T-helper 1 cell treated with Interleukin-12 subunit alpha and Interleukin-12 subunit beta and Interleukin-4 antibody, amounts not matched to agents 30 μg/mL and 1 μg/mL, for 36 hours (primary cell): ENCODE data around the gene IER3IP1.
A peak's percentile ranks its signal among the peaks of the same experiment; 100 is the strongest.
"Not testable (repeated sequence)": the region's sequence is repeated elsewhere in the genome, so short reads cannot be mapped to it uniquely, and the experiment has no call there.

ENCODE experiments used
- H3K27ac Mint-ChIP-seq: one replicate; pipeline ENCODE4 v1.8.0; 2021; ENCODE audit warnings: mild to moderate bottlenecking, mixed read lengths
- H3K27me3 Mint-ChIP-seq: one replicate; pipeline ENCODE4 v1.8.0; 2021; ENCODE audit warnings: low read depth, mixed read lengths
- H3K36me3 Mint-ChIP-seq: one replicate; pipeline ENCODE4 v1.8.0; 2021; ENCODE audit warnings: low read depth, mixed read lengths
- H3K4me1 Mint-ChIP-seq: one replicate; pipeline ENCODE4 v1.8.0; 2021; ENCODE audit warnings: low read depth, mixed read lengths
- H3K4me3 Mint-ChIP-seq: one replicate; pipeline ENCODE4 v1.8.0; 2021; ENCODE audit warnings: mild to moderate bottlenecking, moderate library complexity, mixed read lengths
- H3K9me3 Mint-ChIP-seq: one replicate; pipeline ENCODE4 v1.8.0; 2021; ENCODE audit warnings: mixed read lengths

IER3IP1 gene

GRCh38 chr18:47175283-47175897 is 774 bp downstream of the IER3IP1 start:
- H3K4me1 Mint-ChIP-seq: peaks cover 3% of the 10 kb centered on the region
- no peak overlapping the region for H3K4me3 Mint-ChIP-seq
- H3K27ac Mint-ChIP-seq: peak overlapping the region; percentile 62
- H3K36me3 Mint-ChIP-seq: no peaks in the 10 kb centered on the region
- no peaks in the 10 kb centered on the region for H3K9me3 Mint-ChIP-seq
- no peaks in the 10 kb centered on the region for H3K27me3 Mint-ChIP-seq

DNA sequence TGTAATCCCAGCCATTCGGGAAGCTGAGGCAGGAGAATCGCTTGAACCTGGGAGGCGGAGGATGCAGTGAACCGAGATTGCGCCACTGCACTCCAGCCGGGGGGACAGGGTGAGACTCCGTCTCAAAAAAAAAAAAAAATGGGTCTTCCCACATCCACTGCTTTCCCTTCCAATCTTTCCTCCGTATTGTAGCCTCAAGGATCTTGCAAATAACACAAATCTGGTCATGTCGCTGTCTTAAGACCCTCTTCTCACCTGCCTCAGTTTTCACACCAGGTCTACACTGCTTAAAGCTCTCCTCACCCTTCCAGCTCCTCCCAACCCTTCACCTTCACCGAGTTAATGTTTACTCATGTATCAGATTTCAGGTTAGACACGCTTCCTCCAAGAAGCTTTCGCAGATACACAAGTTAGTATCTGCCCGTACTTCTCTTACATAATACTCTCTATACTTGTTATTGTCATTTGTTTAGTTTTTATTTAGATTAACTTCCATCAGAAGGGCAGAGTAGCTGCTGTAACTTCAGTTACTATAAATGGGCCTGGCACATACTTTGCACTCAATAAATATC is 1.5 kb downstream of the IER3IP1 start:
- Mint-ChIP-seq H3K36me3 (no peaks in the 10 kb centered on the region), H3K4me1 (peaks cover 4% of the 10 kb centered on the region), H3K27ac (no peak overlapping the region), H3K27me3 (no peaks in the 10 kb centered on the region), H3K9me3 (no peaks in the 10 kb centered on the region), H3K4me3 (no peak overlapping the region)

GRCh38 chr18:47172476-47172875 is 3.7 kb downstream of the IER3IP1 start:
- Mint-ChIP-seq H3K27ac (no peak overlapping the region), H3K4me1 (peaks cover 4% of the 10 kb centered on the region), H3K9me3 (no peaks in the 10 kb centered on the region), H3K4me3 (no peak overlapping the region), H3K36me3 (no peaks in the 10 kb centered on the region), H3K27me3 (no peaks in the 10 kb centered on the region)

- H3K27me3 Mint-ChIP-seq: no peaks in the 10 kb centered on the region
- H3K9me3 Mint-ChIP-seq: no peaks in the 10 kb centered on the region
- H3K4me3 Mint-ChIP-seq: no peak overlapping the region
- H3K27ac Mint-ChIP-seq: no peak overlapping the region
- peaks cover 5% of the 10 kb centered on the region for H3K36me3 Mint-ChIP-seq
- peaks cover 11% of the 10 kb centered on the region for H3K4me1 Mint-ChIP-seq
Measured at GRCh38 chr18:47168913-47169312, 7.3 kb downstream of the IER3IP1 start.

- H3K27me3 Mint-ChIP-seq: no peaks in the 10 kb centered on the region
- no peak overlapping the region for H3K4me3 Mint-ChIP-seq
- H3K27ac Mint-ChIP-seq: no peak overlapping the region
Measured at GRCh38 chr18:47168509-47168908, 7.7 kb downstream of the IER3IP1 start.

DNA sequence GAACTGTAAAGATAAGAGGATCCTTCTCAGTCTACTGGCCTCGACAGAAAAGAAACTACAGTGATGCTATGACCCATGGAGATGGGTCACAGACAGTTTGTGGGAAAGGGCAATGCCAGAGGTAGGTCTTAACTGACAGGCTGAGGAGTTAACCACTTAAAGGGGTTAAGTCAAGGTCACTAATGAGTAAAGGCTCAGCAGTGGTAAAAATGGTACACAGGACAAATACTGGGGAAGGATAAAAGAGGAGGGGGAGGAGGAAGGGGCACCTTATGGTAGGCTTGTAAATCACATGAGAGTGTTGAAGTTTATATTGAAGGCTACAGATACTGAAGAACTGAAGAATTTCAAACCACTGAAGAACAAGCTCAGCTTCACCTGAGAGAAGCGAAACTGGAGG is 9.9 kb downstream of the IER3IP1 start:
- Mint-ChIP-seq H3K36me3 (peaks cover 6% of the 10 kb centered on the region), H3K27me3 (no peaks in the 10 kb centered on the region), H3K4me1 (peaks cover 16% of the 10 kb centered on the region), H3K27ac (no peak overlapping the region), H3K9me3 (no peaks in the 10 kb centered on the region), H3K4me3 (no peak overlapping the region)

More at GRCh38 chr18:47168509-47168908, 7.7 kb downstream of the IER3IP1 start:
- Mint-ChIP-seq H3K4me1 (peaks cover 11% of the 10 kb centered on the region), H3K9me3 (no peaks in the 10 kb centered on the region), H3K36me3 (peaks cover 6% of the 10 kb centered on the region)

DNA sequence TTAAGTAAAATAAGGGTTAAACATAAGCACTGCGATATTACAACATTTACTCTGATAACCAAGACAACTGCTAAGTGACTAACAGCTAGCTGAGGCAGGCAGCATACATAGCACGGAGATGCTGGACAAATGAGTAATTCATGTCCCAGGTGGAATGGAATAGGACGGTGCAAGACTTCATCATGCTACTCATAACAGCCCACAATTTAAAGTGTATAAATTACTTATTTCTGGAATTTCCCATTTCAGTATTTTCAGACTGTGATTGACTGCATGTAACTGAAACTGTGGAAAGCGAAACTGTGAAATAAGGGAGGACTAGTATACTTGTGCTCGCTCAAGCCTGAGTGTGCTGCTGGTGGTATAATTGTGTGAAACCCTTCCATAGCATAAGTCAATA is 12.9 kb downstream of the IER3IP1 start:
- H3K4me1 Mint-ChIP-seq: peaks cover 14% of the 10 kb centered on the region
- no peaks in the 10 kb centered on the region for H3K9me3 Mint-ChIP-seq
- H3K27ac Mint-ChIP-seq: no peak overlapping the region
- peaks cover 8% of the 10 kb centered on the region for H3K36me3 Mint-ChIP-seq
- H3K27me3 Mint-ChIP-seq: no peaks in the 10 kb centered on the region
- no peak overlapping the region for H3K4me3 Mint-ChIP-seq

GRCh38 chr18:47160256-47160655 is 15.9 kb downstream of the IER3IP1 start:
- Mint-ChIP-seq H3K9me3 (no peaks in the 10 kb centered on the region), H3K27me3 (no peaks in the 10 kb centered on the region), H3K36me3 (peaks cover 8% of the 10 kb centered on the region), H3K27ac (no peak overlapping the region), H3K4me3 (no peak overlapping the region), H3K4me1 (peaks cover 10% of the 10 kb centered on the region)

DNA sequence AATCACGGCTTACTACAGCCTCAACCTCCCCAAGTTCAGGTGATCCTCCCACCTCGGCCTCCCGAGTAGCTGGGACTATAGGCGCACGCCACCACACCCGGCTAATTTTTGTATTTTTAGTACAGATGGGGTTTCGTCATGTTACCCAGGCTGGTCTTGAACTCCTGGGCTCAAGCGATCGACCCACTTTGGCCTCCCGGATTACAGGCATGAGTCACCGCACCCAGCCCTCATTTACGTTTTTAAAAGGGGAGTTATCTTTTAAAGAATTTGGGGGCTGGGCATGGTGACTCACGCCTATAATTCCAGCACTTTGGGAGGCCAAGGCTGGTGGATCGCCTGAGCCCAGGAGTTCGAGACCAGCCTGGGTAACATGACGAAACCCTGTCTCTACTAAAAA is 17.8 kb downstream of the IER3IP1 start:
- not testable (repeated sequence) for H3K4me3 Mint-ChIP-seq, H3K27me3 Mint-ChIP-seq, H3K27ac Mint-ChIP-seq, H3K9me3 Mint-ChIP-seq, H3K4me1 Mint-ChIP-seq, H3K36me3 Mint-ChIP-seq

DNA sequence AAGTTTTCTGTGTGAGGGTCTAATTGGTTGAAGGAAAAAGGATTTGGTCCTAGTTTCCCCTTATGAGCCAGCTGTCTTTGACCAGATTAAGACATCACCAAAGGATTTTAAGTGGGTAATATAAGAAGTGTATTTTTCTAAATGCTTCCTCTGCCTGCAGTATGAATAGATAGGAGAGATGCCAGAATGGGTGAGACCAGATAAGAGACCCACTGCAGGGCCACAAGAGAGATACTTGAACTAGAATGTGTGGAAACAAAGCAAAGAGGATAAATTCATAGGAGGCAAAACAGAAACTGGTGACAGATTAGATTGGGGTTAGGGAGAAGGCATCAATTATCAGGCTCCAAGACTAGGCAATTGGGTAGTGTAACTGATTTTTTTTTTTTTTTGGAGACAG is 24.7 kb downstream of the IER3IP1 start:
- Mint-ChIP-seq H3K27me3 (no peaks in the 10 kb centered on the region), H3K27ac (peak overlapping the region; percentile 95), H3K4me3 (peak overlapping the region; percentile 96), H3K9me3 (no peaks in the 10 kb centered on the region), H3K36me3 (peaks cover 3% of the 10 kb centered on the region), H3K4me1 (peaks cover 27% of the 10 kb centered on the region)

- peaks cover 27% of the 10 kb centered on the region for H3K4me1 Mint-ChIP-seq
- H3K27ac Mint-ChIP-seq: peak overlapping the region; percentile 95
- H3K4me3 Mint-ChIP-seq: peak overlapping the region; percentile 96
- no peaks in the 10 kb centered on the region for H3K27me3 Mint-ChIP-seq
- H3K36me3 Mint-ChIP-seq: peaks cover 3% of the 10 kb centered on the region
- no peaks in the 10 kb centered on the region for H3K9me3 Mint-ChIP-seq
Measured at GRCh38 chr18:47150824-47151366, 25.3 kb downstream of the IER3IP1 start.

DNA sequence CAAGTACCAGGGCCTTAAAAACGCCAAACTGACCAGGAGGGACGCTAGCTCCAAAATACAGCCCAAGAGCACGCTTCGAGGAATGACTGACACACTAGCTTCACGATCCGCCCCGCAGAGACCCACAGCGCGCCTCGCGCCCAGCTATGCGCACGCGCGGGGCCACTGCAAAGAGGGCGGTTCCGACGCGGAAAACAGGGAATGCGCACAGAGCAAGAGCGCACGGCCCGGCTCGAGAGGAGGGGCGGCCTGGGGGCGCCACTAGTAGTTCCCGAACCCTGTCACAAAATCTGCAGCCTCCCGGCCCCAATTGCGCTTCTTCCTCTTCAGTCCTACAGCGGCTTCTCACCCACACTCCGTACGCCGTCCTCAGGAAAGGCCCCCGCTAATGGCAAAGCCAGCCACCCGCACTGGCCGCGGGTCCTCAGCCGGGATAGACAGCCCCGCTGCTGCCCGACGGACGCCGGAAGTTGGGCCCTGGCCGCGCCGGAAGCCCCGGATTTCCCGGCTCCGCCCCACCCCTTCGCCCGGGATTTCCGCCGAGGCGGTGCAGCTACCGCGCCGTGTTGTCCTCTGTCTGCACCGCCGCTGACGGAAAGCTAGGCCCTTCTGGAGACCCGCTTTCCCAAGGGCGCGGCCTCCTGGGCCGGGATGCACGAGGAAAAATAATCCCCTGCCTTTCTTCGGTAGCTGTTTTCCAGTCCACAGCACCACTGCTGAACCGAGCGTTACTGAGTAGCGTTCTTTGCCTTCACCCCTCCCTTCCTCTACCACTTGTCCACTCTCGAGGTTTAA is 25.9 kb downstream of the IER3IP1 start, which contains the start of gene HDHD2:
Gene HDHD2 (minus strand): TSS at position 472 of the 795 bp plus-strand sequence. CDS start 14,061 bp downstream, outside the sequence.
- no peaks in the 10 kb centered on the region for H3K27me3 Mint-ChIP-seq
- H3K36me3 Mint-ChIP-seq: peaks cover 9% of the 10 kb centered on the region
- peaks cover 29% of the 10 kb centered on the region for H3K4me1 Mint-ChIP-seq
- H3K9me3 Mint-ChIP-seq: no peaks in the 10 kb centered on the region
- peak within 1 kb of the TSS; percentile 95 for H3K27ac Mint-ChIP-seq
- H3K4me3 Mint-ChIP-seq: peak within 1 kb of the TSS; percentile 96

GRCh38 chr18:47149457-47150028 is 26.6 kb downstream of the IER3IP1 start:
- Mint-ChIP-seq H3K4me1 (peaks cover 29% of the 10 kb centered on the region), H3K27ac (peak overlapping the region; percentile 95), H3K4me3 (peak overlapping the region; percentile 96), H3K9me3 (no peaks in the 10 kb centered on the region), H3K36me3 (peaks cover 13% of the 10 kb centered on the region), H3K27me3 (no peaks in the 10 kb centered on the region)

DNA sequence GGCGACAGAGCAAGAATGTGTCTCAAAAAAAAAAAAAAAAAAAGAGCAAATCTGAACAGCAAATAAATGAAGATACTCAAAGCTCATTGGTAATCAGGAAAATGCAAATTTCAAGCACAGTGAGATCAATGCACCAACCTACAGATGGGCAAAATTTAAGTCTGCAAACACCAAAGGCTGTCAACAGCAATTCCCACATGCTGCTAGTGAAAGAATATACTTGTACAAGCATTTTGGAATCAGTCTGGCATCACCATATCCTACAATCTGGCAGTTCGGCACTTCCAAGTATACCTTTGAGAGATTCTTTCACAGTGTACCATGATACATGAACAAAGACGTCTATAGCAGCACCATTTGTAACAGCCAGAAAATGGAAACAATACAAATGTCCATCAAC is 30.0 kb downstream of the IER3IP1 start:
- Mint-ChIP-seq H3K4me3 (no peak overlapping the region), H3K4me1 (peaks cover 25% of the 10 kb centered on the region), H3K36me3 (peaks cover 13% of the 10 kb centered on the region), H3K27me3 (no peaks in the 10 kb centered on the region), H3K9me3 (no peaks in the 10 kb centered on the region), H3K27ac (no peak overlapping the region)
